T-helper 9 cell (primary cell): ENCODE measurements around the gene KRT16.
"Not testable (repeated sequence)": the region's sequence is repeated elsewhere in the genome, so short reads cannot be mapped to it uniquely, and the experiment has no call there.

ENCODE experiments used
- DNase-seq: peaks from one replicate; pipeline ENCODE4 v3.0.0-alpha.2; 2020

Gene KRT16

GRCh38 chr17:41614098-41614497 lies 1.5 kb upstream of the KRT16 start:
- DNase-seq = no peak

GRCh38 chr17:41613277-41614082 lies 913 bp upstream of the KRT16 start:
- no peak for DNase-seq

- no peak for DNase-seq
Measured at GRCh38 chr17:41610965-41611640, 1.5 kb downstream of the KRT16 start.

- not testable (repeated sequence) for DNase-seq
Measured at GRCh38 chr17:41610061-41610517, 2.5 kb downstream of the KRT16 start.

- not testable (repeated sequence) for DNase-seq
Measured at GRCh38 chr17:41606930-41607329, 5.6 kb downstream of the KRT16 start.

GRCh38 chr17:41602524-41602923 lies 10.0 kb downstream of the KRT16 start:
- no peak for DNase-seq

GRCh38 chr17:41600318-41600717 lies 12.2 kb downstream of the KRT16 start:
- DNase-seq = no peak

GRCh38 chr17:41599680-41600079 lies 12.9 kb downstream of the KRT16 start:
- no peak for DNase-seq

- DNase-seq = no peak
Measured at GRCh38 chr17:41595585-41595984, 17.0 kb downstream of the KRT16 start.

GRCh38 chr17:41594363-41594915 lies 18.1 kb downstream of the KRT16 start:
- no peak for DNase-seq

GRCh38 chr17:41593306-41593981 lies 19.1 kb downstream of the KRT16 start:
- no peak for DNase-seq

- no peak for DNase-seq
Measured at GRCh38 chr17:41592601-41593305, 19.8 kb downstream of the KRT16 start.

- DNase-seq = no peak
Measured at GRCh38 chr17:41589301-41589700, 23.3 kb downstream of the KRT16 start.

- DNase-seq = no peak
Measured at GRCh38 chr17:41588126-41588810, 24.3 kb downstream of the KRT16 start.

GRCh38 chr17:41586863-41587495 lies 25.6 kb downstream of the KRT16 start, which contains the start of gene KRT14:
Gene KRT14, minus strand, starts transcription at chr17:41586895. Its CDS starts 61 bp downstream, at chr17:41586834.
- no peak for DNase-seq

GRCh38 chr17:41585301-41586056 lies 27.1 kb downstream of the KRT16 start:
- DNase-seq = no peak

GRCh38 chr17:41584331-41584927 lies 28.1 kb downstream of the KRT16 start:
- DNase-seq = not testable (repeated sequence)

- no peak for DNase-seq
Measured at GRCh38 chr17:41583137-41584127, 29.1 kb downstream of the KRT16 start.
